Cerebellar cortex (tissue), 1 donor: Measurements from ENCODE around the gene KLRD1.
"Not testable (repeated sequence)": the region's sequence is repeated elsewhere in the genome, so short reads cannot be mapped to it uniquely, and the experiment has no call there.

Experiments
- DNase-seq: peaks from one replicate; pipeline ENCODE4 v3.0.0-alpha.2; 2015; ENCODE audit warnings: low spot score

The KLRD1 gene

DNA sequence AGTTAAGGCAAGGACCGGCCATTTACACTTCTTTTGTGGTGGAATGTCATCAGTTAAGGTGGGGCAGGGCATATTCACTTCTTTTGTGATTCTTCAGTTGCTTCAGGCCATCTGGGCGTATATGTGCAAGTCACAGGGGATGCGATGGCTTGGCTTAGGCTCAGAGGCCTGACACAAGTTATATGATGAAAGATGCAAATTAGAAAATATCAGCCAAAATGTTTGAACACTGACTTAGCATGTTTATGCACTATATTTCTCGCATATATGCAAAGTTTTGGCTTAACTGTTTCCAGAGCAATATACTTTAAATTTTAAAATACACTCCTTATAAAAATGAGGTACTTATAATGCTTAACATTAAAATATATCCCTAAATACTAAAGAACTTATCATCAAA is 30.8 kb downstream of the KLRD1 start:
- DNase-seq = not testable (repeated sequence)

DNA sequence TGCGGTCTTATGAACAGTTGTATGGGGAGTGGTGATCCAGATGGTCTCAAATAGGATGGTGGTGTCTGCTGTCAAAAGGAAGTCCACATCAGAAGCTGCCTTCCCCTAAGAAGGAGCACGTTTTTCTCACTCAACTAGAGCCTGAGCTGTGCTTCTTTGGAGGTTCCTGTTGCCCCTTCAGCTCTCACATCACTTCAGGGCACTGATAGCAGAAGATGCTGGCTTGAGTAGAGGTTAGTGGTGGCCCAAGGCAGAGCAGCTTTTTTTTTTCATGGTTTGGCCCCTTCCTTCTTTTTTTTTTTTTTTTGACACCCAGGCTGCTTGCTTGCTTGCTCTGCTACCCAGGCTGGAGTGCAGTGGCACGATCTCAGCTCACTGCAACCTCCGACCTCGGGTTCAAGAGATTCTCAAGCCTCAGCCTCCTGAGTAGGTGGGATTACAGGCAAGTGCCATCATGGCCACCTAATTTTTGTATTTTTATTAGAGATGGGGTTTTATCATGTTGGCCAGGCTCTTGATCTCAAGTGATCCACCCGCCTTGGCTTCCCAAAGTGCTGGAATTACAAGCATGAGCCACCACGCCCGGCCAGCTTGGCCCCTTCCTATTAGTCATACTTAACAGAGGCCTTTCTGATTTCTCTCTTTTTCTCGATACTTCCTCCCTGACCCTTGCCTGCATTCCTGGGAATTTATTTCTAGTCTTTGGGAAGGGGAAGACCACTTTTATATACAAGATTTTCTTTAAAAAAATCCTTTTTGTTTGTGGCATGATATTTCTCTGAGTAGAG is 31.6 kb downstream of the KLRD1 start:
- DNase-seq = no peak

DNA sequence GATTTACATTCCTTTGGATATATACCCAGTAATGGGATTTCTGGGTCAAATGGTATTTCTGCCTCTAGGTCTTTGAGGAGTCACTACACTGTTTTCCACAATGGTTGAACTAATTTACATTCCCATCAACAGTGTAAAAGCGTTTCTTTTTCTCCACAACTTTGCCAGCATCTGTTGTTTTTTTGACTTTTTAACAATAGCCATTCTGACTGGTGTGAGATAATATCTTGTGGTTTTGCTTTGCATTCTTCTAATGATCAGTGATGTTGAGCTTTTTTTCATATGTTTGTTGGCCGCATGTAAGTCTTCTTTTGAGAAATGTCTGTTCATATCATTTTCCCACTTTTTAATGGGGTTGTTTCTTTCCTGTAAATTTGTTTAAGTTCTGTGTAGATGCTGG is 33.3 kb downstream of the KLRD1 start:
- not testable (repeated sequence) for DNase-seq

DNA sequence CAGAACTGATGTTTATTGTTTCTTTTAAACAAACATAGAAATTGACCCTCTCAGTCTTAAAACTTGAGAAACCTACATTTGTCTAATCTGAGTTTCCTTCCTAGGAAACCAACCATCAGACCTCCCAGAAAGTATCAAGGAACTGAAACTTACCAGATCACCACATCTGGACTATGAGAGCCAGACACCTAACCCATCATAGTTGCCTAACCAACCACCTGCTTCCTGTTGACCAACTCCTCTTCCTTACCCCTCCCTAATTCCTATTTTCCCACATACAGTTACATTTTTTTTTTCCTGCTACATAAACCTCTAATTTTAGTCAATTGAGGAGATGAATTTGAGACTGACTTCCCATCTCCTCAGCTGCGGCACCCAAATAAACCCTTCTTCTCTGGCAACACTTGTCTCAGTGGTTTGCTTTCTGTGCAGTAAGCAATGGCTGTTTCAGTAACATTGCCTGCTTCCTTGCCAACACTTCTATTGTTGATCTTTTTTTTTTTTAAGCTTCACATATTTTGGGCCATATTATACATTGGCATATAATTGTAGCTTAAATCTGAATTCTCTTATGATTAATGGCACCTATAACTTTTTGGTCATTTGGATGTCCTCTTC is 34.3 kb downstream of the KLRD1 start:
- DNase-seq = no peak

DNA sequence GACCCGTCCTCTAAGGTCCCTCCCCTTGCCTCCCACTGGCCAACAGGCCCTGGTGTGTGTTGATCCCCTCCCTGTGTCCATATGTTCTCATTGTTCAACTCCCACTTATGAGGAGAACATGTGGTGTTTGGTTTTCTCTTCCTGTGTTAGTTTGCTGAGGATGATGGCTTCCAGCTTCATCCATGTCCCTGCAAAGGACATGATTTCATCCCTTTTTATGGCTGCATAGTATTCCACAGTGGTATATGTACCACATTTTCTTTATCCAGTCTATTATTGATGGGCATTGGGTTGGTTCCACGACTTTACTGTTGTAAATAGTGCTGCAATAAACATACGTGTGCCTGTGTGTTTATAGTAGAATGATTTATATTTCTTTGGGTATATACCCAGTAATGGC is 43.8 kb downstream of the KLRD1 start:
- not testable (repeated sequence) for DNase-seq

DNA sequence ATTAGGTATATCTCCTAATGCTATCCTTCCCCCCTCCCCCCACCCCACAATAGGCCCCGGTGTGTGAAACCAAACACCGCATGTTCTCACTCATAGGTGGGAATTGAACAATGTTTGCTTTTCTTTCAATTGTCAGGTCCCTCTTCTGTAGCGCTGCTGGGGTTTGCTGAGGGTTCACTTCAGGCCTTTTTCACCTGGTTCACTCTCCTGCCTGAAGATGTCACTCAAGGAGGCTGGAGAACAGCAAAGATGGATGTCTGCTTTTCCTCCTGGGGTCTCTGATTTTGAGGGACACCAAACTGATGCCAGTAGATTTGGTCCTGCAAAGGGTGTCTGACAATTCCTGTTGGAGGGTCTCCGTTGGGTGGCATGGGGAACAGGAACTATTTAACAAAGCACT is 46.4 kb downstream of the KLRD1 start:
- no peak for DNase-seq

DNA sequence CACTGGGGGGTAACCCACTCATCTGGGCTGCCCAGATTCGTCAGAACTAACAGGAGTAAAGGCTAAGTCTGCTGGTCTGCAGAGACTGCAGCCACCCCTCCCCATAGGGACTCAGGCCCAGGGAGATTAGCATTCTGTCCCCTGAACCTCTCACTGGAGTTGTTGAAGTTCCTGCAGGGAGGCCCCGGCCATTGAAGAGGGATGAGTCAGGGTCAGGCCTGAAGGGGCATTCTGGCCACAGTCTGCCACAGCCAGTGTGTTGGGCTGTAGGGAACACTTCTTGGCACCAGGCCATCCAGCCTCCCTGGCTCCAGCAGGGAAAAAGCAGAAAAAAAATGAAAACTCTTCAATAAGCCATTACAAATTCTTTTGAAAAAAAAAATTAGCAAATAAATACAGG is 46.8 kb downstream of the KLRD1 start:
- no peak for DNase-seq

DNA sequence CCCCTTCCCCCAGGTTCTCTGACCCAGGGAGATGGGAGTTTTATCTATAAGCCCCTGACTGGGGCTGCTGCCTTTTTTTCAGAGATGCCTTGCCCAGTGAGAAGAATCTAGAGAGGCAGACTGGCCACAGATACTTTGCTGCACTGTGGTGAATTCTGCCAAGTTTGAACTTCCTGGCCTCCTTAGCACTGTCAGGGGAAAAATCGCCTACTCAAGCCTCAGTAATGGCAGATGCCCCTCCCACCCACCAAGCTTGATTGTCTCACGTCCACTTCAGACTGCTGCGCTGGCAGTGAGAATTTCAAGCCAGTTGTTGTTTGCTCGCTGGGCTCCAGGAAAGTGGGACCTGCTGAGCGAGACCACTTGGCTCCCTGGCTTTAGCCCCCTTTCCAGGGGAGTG is 50.5 kb downstream of the KLRD1 start:
- DNase-seq = no peak

DNA sequence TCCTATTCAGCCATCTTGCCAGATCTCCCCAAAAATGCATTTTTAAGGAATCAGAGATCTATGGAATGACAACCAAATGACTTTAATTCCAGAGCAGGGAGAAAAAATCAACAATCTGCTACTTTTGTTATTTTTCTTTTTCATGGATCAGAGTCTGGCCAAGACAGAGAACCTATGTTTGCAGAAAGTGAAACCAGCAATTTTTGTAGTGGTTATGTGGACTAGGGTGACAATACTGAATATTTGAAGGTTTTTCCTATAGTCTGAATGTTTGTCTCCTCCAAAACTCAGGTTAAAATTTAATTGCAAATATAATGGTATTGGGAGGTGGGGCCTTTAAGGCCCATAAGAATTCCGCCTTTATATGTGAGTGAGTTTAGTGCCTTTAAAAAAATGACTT is 51.3 kb downstream of the KLRD1 start:
- no peak for DNase-seq

DNA sequence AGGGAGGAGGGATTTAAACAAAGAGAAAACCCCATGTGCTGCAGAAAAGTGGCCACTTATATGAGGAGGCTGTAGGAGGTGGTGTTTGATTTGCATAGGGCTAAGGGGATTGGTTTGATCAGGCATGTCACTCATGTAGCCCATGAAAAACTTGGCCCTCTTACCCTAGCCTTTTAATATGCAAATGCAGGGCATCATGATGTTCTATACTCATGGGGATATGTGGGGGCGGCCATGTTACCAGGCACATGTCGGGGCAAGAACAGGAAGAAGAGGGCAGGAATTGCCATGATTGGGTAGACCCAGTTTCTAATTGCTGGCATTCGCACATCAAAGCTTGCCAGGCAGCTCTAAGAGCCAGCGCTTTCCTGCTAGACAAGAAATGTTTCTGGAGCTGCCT is 53.4 kb downstream of the KLRD1 start:
- DNase-seq = no peak

DNA sequence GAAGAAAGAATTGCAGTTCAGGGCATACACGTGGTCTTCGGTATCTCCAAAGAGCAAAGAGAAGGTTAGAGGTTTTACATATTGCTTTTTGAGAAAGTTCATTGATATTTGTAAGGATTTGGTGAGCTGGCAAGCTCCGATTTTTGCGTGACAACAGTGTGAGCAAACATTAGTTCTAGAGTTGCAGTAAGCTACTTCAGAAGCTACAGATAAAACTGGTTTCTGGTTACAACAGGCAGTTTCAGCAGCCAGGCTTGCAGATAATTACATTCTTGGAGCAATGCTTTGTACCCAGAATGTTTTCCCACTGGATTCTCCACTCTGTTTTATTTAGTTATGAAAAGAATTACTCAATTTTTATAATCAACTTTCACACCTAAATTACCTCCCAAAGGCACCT is 54.0 kb downstream of the KLRD1 start:
- no peak for DNase-seq

DNA sequence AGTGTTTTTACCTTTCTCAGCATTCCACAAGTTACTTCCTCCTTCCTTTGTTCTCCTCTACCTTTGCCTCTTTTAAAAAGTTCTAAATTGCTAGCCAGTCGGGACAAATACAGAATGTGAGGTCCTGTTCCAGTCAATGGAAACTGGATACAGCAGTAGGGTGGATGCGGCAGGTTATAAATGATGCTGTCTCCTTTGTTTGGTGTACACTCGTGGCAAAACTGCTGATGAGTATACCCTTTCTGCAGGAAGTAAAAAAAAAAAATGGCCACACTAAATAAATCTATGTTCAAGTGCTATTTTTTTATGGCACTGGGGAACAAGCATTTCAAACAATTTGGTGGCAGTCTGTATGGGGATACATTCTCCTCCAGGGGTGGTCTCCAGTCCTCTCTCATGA is 54.7 kb downstream of the KLRD1 start:
- DNase-seq = no peak

DNA sequence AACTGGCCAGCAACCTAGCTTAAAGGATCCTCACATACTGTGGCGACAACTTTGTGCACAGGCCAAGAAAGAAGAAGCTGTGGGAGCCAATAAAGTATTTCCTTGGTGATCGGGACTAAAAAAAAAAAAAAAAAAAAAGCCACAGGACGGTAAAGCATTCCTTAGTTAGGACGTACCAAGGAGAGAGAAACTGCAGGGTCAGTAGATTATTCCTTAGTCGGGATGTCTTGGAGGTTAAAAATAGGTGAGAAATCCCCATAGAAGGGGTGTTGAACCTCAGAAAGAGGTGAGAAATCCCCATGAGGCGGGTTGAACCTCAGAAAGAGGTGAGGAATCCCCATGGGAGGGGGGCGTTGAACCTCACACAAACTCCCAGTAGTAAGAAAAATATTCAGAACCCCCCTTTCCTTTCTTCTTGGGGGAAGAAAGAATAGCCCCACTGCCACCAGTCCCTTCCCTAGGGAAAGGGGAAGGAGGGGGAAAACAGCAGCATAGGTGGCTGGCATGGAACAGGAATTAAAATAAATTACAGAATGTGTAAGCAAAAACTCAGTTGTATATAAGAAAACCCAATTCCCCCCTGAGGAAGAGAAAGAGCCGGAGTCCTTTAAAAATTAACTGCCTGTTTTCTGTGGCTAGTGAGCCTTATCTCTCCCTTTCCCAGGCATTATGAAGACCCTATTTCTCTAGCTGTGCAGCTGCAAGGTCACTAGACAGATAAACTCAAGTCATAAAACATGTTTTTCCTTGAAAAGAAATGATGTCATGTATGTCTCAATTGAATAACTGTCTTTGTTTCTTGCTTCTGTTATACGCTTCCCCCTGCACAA is 55.4 kb downstream of the KLRD1 start:
- no peak for DNase-seq

DNA sequence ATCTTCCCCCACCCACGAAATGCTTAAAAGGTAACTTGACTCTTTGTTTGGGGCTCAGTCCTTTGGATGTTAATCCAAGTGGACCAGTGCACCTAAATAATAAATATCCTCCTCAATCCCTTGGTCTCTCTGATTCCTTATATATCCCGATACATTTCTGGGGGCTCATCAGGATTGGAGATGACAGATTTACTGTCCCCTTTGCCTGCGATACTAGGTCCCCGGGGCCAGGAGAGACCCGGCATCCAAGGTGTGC is 55.9 kb downstream of the KLRD1 start:
- no peak for DNase-seq

DNA sequence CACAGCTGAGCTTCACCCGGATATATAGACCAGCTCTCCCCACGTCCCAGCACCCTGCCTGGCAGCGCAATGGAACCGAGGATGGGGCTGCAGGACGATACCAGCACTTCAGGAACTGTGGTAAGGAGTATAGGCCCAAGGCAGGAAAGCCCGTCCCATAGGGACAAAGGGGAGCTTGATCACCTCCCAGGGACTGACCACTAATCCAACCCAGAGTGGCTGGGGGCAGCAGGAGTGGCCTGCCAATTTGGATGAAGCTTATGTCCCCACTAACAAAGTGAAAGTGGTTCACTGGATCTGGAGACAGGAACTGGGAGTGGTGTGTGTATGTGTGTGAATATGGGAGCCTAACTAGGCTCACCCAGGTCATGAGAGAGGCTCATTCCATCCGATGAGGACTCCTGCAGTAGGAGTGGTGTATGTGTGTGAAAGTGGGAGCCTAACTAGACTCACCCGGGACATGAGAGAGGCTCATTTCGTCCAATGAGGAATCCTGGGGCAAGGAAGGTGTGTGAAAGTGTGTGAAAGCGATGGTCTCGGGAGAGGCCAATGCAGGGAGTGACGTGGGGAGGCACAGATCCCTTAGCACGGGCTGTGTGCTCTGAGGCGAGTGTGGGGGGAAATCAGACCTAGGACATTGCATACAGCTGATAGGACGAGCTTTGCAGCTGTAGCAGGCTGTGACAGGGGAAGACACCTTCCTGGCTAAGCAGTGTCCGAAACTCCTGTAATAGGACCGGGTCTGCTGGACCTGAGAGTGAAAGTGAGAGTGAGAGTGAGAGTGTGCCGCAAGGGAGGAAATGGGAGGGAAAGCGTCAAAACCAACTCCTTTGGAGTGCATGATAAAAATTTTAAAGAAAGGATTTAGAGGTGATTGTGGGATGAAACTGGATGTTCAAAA is 56.5 kb downstream of the KLRD1 start:
- peak; percentile 63 for DNase-seq

DNA sequence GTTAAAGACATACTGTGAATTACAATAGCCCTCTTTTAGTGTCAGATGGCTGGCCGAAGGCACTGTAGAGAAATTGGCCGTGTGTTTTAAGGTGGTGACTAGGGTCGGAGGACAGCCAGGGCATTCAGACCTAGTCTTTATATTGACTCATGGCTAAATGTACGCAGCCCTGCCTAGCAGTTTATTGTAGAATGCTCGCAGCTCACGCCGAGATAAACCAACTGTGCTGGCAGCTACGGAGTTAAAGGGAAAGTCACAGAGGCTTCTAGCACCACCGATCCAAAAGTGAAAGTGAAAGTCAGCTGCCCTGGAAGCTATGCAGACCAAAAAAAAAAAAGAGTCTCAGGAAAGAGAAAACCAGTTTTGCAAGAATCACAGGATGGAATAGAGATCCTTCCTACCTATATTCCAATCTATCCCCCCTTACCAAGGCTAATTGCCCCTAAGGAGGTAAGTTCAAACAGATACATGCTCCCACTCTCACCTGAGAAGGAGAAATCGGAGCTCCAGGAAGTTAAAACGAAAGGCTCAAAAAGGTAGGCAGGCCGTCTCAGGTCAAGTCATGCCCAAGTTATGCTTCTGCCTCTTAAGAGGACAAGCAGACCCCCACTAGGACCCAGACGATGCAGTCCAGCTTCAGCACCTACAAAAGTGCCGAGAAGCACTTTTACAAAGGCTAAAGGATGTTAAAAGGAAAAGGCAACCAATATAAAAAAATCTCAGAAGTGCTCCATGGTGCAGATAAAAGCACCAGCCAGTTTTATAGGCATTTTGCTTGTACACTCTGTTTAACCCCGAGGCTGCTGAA is 57.3 kb downstream of the KLRD1 start:
- DNase-seq = peak; percentile 84

DNA sequence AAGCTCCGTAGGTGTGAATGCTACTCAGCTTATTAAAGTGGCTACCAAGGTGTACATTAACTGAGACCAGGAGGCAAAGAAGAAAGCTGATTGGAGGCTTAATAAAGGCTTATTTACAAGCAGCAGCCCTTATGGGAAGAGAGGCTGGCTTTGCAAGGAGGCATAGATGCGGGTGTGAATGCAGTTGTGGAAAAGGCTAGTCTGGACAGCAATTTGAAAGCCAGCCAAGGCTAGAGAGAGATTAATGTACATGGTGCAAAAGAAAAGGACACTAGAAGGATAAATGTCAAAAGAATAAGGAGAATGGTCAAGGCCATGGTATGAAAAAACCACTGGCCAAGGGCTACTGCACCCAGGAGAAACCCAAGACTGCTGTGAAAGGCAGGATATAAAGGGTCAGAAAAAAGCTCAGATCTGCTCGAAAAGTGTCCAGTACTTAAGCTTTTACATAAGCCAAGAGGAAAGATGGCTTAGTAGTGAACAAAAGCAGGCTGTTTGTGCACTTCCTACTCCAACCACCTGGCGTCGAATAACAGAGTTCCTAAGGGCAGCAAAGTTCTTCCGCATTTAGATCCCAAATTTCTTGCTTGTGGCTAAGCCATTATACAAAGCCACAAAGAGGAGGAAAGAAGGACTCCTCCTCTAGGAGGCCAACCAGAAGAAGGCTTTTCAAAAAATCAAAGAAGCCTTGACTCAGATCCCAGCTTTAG is 58.2 kb downstream of the KLRD1 start:
- DNase-seq = peak; percentile 41

DNA sequence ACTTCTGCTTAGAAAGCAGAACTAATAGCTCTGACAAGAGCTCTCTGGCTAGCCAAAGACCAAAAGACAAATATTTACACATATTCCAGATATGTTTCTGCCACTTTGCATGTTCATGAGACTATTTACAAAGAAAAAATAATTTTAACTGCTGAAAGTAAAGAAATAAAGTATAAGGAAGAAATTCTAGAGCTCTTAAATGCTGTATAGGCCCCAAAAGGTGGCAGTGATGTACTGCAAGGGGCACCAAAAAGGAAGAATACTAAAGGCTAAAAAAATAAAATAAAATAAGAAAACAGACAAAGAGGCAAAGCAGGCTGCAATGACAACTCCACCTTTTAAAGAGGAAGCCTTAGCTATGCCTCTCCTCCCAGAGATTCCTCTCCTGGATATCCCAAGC is 59.2 kb downstream of the KLRD1 start:
- DNase-seq = peak; percentile 26

DNA sequence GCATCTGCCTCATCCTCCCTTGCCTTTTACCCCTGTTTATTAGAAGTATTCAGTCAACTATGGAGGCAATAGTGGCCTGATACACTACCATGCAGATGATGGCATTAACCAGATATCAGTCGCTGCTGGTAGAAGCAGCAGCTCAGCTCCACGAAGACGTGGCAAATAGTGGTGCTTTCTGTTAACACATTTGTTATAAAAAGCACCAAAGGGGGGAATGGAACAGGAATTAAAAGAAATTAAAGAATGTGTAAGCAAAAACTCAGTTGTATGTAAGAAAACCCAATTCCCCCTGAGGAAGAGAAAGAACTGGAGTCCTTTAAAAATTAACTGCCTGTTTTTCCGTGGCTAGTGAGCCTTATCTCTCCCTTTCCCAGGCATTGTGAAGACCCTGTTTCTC is 60.0 kb downstream of the KLRD1 start:
- DNase-seq = not testable (repeated sequence)
